HG03521 (cell line): Measurements from ENCODE around the gene MMP21.

ENCODE experiments used
- ATAC-seq: cut with Tn5 transposase; IDR thresholded peaks from one replicate; pipeline ENCODE4 v1.9.1; 2021; ENCODE audit warnings: mild to moderate bottlenecking, moderate library complexity; ENCODE audit not compliant: unreplicated experiment

Gene MMP21

DNA sequence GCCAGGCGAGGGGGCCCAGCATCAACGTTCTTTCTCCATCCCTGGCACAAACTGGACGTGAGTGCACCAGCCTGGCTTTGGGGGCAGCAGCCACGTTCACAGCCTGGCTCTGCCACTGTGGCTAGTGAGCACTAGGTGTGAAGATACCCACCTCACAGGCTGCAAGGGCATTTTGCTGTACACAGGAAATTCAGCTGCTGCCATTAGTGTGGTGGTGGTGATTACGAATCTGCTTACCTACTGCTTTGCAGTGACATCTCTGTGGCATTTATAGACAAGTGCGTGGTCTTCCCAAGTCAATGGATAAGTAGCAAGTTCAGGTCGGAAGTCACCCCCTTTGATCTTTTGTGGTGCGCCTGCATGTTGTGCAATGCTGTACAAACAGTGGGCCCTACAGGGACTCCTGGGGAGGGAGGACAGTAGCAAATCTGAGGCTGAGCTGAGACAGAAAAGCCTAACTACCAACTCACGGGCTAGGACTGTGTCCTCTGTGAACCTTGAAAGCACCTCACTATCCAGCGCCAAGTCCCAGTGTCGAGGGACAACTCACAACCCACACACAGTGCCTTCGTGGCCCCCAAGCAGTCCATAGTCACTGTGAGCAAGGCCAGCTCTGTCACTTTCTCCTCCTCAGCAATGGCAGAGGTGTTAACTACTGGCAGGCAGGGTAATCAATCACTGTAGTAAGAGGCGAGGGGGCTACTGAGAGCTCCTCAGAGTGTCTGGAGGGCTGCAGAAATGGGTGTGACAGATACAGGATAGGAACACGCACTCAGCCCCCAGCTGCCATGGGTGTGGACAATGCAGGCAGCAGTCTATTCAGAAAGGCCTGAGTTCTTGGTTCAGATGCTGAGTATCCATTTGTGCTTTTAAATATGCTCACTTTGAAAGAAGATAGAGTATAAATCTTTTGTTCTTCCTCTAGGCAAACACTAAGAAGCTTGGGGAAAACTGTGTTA, 17.0 kb upstream of the MMP21 start:
- ATAC-seq = no peak

DNA sequence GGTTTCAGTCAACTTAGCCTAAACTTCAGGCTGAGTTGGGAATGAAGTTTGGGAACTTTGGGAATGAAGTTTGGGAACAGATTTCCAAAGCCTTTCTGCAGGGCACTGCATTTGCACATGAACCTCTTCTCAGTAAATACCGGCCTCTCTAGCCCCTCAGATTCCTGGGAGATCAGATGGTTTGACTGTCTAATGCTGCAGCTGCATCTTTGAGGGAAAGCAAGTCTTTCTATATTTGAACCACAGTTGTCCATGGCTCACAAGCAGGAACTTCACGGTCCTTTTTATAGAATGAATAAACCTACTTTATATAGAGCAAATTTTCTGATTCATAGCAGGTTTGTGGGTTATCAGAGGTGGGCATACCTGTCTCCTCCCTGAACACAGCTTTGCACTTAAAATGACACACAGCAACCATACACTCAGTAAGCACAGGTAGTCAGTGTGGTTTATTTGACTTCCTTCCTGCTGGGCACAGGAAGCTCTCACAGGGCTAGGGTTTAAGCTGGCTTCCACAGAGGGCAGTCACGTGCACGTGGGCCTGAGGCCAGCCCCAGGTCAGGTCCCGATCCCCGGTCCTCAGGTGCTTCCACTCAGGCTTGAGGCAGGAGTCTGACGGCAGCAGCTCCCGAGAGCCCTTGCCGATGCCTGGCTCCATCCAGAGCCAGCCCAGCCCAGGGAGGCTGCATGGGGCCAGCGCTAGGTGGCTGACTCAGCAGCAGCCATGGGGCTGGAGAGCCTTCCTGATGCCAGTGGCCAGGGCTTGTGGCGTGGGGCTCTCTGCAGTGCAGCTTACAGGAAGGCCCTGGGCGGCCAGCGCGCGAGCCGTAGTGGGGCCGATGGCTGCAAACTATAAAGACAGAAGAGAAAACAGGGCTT, 12.8 kb upstream of the MMP21 start:
- no peak for ATAC-seq

- ATAC-seq = no peak
These were observed 10.2 kb upstream of the MMP21 start for GRCh38 chr10:125785791-125786190.

- ATAC-seq = peak; percentile 61
These were observed 8.3 kb upstream of the MMP21 start for GRCh38 chr10:125783957-125784356.

GRCh38 chr10:125783408-125783807, 7.8 kb upstream of the MMP21 start:
- ATAC-seq = no peak

DNA sequence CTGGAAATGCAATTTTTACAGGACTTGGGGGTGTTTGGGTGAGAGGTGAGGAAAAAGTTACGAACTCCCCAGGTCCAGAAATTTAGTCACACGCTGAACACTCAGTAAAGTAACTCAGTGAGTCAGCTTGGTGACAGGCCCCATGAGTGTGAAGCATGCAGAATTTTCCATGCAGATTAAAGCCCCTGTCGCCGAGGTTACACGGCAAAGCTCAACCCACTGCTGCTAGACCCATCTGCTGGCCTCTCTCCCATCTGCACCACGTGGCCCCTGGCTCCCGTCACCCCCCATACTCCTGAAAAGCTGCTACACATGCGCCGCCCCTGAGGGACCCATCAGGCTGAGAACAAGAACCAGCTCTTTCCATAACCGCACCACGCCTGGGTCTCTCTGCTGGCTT, 7.0 kb upstream of the MMP21 start:
- ATAC-seq = no peak

- no peak for ATAC-seq
These were observed 6.4 kb upstream of the MMP21 start for GRCh38 chr10:125782054-125782453.

- no peak for ATAC-seq
These were observed 5.8 kb upstream of the MMP21 start for GRCh38 chr10:125781374-125781773.

GRCh38 chr10:125779403-125780327, 4.0 kb upstream of the MMP21 start:
- ATAC-seq = no peak

DNA sequence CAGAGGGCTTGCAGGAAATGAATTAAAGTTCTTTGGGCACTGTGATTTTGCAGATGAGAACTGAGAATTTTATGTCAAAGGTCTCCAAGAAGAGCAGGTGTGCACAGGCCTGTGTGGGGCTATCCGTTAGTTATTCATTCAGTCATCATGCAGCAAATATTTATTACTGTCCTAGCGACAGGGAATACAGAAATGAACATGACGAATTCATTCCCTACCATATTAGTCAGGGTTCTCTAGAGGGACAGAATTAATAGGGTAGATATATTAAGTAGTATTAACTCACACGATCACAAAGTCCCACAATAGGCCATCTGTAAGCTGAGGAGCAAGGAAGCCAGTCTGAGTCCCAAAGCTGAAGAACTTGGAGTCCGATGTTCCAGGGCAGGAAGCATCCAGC, 2.9 kb upstream of the MMP21 start:
- ATAC-seq = no peak

GRCh38 chr10:125777806-125778205, 2.2 kb upstream of the MMP21 start:
- ATAC-seq = no peak

DNA sequence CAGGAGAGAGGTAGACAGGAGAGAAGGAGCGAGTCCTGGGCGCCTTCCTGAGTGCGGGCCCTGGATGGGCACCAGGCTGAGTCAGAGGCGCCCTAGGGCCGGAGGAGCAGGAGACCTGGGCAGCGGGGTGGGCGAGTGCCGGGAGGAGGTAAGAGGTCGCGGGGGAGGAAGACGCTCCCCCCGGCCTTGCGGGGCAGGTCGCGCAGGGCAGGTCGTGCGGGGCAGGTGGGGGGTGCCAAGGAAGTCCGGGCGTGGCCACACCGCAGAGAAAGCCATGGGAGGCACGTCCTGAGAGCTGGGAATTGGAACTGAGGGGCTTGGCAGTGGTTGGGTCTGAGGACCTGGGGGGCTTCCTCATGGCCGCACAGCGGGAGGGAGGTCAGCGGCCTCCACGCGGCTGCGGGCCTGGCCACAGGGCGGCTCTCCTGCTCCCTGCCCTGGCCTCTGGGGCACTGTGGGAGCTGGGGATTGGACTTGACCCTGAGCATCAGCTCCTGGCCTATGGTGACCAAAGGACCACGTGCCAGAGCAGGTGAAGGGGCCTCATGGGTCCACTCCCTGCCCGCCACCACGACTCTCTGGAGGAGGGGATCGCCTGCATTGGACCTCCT, 935 bp downstream of the MMP21 start:
- no peak for ATAC-seq

DNA sequence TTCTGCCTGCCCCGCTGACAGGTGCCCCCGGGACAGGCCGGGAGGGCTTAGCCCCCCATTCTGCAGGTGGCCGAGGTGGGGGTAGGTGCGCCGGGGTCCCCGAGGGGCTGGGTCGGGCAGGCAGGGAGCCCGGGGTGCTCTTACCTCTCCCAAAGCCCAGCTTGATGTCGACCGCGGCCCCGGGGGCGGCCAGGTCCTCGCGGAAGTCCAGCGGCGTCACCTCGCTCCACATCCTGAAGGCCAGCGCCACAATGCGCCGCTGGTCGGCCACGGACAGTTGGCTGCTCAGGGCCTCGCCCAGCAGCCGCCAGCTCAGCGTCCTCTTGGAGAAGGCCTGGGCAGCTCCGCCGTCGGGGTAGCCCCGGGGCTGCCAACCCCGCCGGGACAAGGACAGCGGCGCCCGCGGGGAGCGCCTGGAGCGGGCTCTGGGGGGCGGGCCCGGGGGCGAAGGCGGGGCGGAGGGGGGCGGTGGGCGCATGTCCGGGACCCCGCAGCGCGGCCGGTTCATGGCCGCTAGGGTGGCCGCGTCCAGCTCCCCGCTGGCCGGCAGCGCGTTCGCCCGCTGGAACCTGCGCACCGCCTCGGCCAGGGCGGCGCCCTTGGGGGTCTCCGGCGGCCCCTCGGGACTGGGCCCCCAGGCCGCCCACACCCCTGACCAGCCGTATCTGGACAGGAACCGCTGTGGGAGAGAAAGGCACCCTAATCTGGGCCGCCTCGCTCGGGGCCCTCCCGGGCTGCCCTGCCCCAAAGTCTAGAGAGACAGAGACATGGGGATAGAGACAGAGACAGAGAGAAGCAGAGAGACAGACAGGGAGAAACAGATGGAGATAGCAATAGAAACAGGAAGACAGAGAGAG, 1.7 kb downstream of the MMP21 start:
- ATAC-seq = no peak

GRCh38 chr10:125772864-125773180, 2.8 kb downstream of the MMP21 start:
- ATAC-seq = no peak

DNA sequence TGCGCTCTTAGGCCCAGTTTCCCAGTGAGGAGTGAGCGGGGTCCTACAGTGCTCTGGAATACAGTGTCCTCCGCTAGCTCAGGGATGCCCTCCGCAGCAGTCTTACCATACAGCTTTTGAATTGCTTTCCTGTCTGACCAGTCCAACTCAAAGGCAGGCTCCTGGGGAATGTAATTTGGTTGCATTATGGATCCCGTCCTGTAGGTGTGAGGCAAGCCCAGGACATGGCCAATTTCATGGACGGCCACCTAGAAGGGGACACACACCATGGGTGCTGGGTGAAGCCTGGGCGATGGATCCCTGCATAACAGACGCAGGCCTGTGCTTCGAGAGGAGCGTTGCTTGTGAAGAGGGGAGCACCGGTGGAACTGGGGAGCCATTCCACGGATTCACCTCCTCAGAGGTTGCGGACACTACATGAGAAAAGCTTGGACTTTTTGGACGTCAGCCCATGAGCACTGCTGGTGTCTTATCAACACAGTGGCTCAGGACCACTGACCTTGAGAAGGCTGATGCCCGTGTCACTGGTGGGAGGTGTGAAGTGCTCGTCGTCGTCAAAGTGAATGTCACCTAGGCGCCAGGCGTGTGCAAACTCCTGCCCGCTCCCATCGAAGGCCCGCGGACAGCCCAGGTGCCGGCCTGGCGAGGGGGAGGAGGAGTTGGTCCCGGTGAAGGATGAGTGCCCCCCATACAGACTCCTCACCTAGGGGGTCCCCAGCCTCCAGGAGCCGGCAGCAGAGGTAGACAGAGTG, 3.3 kb downstream of the MMP21 start:
- ATAC-seq = no peak

DNA sequence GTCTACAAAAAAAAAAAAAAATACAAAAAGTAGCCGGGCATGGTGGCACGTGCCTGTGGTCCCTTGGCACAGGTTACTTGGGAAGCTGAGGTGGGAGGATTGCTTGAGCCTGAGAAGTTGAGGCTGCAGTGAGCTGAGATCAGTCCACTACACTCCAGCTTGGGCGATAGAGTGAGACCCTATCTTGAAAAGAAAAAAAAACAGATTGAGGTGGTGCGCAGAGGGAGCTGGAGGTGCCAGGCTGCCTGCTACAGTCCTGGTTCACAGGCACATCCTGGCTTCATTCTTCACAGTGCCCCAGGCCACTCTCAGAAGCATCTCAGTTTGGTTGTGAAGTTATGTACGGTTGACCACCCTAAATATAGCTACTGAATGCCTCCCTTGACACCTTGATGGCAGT, 4.8 kb downstream of the MMP21 start:
- ATAC-seq = no peak

- ATAC-seq = no peak
These were observed 6.4 kb downstream of the MMP21 start for GRCh38 chr10:125769175-125769574.

DNA sequence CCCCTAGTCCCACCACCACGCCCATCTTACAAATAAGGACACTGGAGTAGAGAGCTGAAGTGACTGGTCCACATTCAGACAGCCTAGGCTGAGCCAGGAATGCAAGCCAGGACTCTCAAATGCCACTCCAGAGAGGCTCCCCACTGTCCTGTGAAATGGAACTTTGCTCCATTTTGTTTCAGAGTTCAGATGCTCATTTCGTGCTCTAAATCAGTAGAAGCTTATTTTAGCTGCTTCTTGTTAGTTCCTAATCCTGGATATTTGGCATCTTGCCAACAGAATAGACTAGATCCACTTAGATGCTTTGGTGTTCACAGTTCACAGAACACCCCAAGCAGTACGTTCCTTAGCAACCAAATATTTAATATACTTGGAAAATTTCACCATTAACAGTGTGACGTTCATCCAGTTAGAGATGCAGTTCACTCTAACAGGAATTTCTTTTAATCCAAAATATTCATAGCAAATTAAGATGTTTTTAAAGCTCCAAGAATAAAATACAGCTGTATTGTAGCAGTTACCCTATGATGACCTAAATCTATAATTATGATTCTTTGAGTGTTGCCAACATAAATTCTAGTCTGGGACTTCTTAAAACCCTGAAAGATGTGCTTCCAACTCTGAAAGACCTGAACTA, 7.3 kb downstream of the MMP21 start:
- no peak for ATAC-seq
